ENCODE data around the gene CEBPZ. TPM values are rescaled to one million over a fixed set of nuclear protein-coding genes. Genes with fewer than 3 reads are reported as not detected.
A peak's percentile ranks its signal among the peaks of the same experiment; 100 is the strongest.

Gene CEBPZ
- total and polyA plus RNA-seq, 2 of the 13 experiments (the other 11 are each of a cell fraction or from before 2014, with no cell fraction given) = 14.4 to 117 TPM

GRCh38 chr2:37156857-37157714, 74.3 kb downstream of the CEBPZ start, which contains the start of gene EIF2AK2 (continued):
- TF ChIP-seq ZNF501 (CRISPR knock-in tag; IDR thresholded peaks at IDR 0.05) = peak; percentile 73
- no peak for TF ChIP-seq CEBPG (CRISPR knock-in tag; IDR thresholded peaks at IDR 0.05)
- TF ChIP-seq, protein P1, sequence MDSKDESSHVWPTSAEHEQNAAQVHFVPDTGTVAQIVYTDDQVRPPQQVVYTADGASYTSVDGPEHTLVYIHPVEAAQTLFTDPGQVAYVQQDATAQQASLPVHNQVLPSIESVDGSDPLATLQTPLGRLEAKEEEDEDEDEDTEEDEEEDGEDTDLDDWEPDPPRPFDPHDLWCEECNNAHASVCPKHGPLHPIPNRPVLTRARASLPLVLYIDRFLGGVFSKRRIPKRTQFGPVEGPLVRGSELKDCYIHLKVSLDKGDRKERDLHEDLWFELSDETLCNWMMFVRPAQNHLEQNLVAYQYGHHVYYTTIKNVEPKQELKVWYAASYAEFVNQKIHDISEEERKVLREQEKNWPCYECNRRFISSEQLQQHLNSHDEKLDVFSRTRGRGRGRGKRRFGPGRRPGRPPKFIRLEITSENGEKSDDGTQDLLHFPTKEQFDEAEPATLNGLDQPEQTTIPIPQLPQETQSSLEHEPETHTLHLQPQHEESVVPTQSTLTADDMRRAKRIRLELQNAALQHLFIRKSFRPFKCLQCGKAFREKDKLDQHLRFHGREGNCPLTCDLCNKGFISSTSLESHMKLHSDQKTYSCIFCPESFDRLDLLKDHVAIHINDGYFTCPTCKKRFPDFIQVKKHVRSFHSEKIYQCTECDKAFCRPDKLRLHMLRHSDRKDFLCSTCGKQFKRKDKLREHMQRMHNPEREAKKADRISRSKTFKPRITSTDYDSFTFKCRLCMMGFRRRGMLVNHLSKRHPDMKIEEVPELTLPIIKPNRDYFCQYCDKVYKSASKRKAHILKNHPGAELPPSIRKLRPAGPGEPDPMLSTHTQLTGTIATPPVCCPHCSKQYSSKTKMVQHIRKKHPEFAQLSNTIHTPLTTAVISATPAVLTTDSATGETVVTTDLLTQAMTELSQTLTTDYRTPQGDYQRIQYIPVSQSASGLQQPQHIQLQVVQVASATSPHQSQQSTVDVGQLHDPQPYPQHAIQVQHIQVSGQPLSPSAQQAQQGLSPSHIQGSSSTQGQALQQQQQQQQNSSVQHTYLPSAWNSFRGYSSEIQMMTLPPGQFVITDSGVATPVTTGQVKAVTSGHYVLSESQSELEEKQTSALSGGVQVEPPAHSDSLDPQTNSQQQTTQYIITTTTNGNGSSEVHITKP (CRISPR knock-in tag; IDR thresholded peaks at IDR 0.05; ENCODE audit: low read depth) = no peak
- TF ChIP-seq TCF12 (IDR thresholded peaks at IDR 0.05) = no peak
- no peak for TF ChIP-seq TCF12 (CRISPR knock-in tag; IDR thresholded peaks at IDR 0.05)
- TF ChIP-seq, protein P2, sequence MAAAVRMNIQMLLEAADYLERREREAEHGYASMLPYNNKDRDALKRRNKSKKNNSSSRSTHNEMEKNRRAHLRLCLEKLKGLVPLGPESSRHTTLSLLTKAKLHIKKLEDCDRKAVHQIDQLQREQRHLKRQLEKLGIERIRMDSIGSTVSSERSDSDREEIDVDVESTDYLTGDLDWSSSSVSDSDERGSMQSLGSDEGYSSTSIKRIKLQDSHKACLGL (CRISPR knock-in tag; IDR thresholded peaks at IDR 0.05) = peak; percentile 53; the same call in 1 of the 2 replicates
- TF ChIP-seq TBX3 (IDR thresholded peaks at IDR 0.05; ENCODE audit: borderline replicate concordance) = no peak
- 0 out of 2 replicates have a peak, but pooled peaks have one; percentile 58 for TF ChIP-seq REL (CRISPR knock-in tag; conservative IDR thresholded peaks at IDR 0.05)
- TF ChIP-seq ZNF317 (CRISPR knock-in tag; IDR thresholded peaks at IDR 0.05) = 0 out of 2 replicates have a peak, but pooled peaks have one; percentile 18
- TF ChIP-seq, protein P3, sequence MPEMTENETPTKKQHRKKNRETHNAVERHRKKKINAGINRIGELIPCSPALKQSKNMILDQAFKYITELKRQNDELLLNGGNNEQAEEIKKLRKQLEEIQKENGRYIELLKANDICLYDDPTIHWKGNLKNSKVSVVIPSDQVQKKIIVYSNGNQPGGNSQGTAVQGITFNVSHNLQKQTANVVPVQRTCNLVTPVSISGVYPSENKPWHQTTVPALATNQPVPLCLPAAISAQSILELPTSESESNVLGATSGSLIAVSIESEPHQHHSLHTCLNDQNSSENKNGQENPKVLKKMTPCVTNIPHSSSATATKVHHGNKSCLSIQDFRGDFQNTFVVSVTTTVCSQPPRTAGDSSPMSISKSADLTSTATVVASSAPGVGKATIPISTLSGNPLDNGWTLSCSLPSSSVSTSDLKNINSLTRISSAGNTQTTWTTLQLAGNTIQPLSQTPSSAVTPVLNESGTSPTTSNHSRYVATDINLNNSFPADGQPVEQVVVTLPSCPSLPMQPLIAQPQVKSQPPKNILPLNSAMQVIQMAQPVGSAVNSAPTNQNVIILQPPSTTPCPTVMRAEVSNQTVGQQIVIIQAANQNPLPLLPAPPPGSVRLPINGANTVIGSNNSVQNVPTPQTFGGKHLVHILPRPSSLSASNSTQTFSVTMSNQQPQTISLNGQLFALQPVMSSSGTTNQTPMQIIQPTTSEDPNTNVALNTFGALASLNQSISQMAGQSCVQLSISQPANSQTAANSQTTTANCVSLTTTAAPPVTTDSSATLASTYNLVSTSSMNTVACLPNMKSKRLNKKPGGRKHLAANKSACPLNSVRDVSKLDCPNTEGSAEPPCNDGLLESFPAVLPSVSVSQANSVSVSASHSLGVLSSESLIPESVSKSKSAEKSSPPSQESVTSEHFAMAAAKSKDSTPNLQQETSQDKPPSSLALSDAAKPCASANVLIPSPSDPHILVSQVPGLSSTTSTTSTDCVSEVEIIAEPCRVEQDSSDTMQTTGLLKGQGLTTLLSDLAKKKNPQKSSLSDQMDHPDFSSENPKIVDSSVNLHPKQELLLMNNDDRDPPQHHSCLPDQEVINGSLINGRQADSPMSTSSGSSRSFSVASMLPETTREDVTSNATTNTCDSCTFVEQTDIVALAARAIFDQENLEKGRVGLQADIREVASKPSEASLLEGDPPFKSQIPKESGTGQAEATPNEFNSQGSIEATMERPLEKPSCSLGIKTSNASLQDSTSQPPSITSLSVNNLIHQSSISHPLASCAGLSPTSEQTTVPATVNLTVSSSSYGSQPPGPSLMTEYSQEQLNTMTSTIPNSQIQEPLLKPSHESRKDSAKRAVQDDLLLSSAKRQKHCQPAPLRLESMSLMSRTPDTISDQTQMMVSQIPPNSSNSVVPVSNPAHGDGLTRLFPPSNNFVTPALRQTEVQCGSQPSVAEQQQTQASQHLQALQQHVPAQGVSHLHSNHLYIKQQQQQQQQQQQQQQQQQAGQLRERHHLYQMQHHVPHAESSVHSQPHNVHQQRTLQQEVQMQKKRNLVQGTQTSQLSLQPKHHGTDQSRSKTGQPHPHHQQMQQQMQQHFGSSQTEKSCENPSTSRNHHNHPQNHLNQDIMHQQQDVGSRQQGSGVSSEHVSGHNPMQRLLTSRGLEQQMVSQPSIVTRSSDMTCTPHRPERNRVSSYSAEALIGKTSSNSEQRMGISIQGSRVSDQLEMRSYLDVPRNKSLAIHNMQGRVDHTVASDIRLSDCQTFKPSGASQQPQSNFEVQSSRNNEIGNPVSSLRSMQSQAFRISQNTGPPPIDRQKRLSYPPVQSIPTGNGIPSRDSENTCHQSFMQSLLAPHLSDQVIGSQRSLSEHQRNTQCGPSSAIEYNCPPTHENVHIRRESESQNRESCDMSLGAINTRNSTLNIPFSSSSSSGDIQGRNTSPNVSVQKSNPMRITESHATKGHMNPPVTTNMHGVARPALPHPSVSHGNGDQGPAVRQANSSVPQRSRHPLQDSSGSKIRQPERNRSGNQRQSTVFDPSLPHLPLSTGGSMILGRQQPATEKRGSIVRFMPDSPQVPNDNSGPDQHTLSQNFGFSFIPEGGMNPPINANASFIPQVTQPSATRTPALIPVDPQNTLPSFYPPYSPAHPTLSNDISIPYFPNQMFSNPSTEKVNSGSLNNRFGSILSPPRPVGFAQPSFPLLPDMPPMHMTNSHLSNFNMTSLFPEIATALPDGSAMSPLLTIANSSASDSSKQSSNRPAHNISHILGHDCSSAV (CRISPR knock-in tag; IDR thresholded peaks at IDR 0.05; ENCODE audit: borderline replicate concordance) = no peak
- peak; percentile 82 for TF ChIP-seq ARID4A (CRISPR knock-in tag; IDR thresholded peaks at IDR 0.05; ENCODE audit: borderline replicate concordance)
